NCI-H1092 treated with DMSO at 0.1 percent for 48 hours (cell line): ENCODE measurements around the gene MRPL18.
A peak's percentile ranks its signal among the peaks of the same experiment; 100 is the strongest.
"Not testable (repeated sequence)": the region's sequence is repeated elsewhere in the genome, so short reads cannot be mapped to it uniquely, and the experiment has no call there.

Source experiments
- DNase-seq: peaks from one replicate; lab custom pipeline; 2025; lab: John Stamatoyannopoulos, UW

The MRPL18 gene

DNA sequence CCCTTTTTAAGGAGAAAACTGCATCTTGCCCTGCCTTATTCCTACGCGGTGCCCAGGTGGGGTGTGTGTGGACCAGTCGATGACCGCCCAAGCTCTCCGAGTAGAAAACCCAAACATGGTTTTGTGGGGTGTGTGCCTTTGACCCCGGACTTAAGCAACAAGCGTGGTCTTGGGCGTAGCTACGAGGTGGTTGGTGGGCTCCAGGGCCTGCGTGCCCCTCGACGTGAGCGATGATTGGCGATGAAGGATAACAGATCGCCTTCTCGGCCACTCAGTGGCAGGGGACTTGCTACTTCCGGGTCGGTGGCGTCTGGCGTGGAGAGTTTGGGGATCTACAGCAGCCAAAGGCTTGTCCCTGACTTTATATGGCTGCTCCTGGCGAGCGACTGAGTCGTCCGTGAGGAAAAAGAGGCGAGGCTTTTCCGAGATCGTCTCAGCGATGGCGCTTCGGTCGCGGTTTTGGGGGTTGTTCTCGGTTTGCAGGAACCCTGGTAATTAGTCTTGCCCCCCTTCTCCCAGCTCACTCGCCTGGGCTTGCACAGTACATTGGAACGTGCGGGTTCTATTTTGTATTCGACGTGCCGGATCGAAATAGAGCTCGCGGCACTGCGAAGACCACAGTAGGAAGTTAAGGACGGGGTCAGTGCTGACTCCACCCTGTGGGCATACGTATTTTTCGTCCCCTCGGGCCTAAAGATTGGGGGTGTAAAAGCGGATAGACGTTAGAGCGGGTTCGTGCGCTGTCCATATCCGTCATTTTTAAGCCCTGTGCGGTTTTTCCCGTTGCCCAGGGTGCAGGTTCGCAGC is at the start of gene MRPL18:
Gene MRPL18, plus strand, starts transcription at position 319 of the 807 bp plus-strand sequence. Its CDS starts 121 bp downstream, at position 440.
- DNase-seq, result peak; percentile 100

DNA sequence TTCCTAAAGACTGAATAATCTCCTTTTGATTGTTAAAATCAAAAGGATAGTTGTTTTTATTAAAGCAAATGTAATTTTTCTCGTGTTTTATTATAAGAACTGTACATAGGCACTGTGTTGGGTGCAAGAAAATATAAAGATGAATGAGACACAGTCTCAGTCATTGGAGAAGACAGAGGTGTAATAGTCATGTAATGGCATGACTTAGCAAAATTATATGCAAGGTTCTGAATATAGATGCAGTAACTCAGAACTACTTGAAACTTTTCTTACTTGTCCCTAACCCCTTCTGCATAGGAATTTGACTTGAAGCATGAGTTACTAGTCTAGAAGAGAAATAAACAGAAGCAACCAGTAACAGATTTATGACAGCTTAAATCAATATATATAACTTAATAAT is 48.1 kb upstream of the MRPL18 start:
- DNase-seq, result no peak

DNA sequence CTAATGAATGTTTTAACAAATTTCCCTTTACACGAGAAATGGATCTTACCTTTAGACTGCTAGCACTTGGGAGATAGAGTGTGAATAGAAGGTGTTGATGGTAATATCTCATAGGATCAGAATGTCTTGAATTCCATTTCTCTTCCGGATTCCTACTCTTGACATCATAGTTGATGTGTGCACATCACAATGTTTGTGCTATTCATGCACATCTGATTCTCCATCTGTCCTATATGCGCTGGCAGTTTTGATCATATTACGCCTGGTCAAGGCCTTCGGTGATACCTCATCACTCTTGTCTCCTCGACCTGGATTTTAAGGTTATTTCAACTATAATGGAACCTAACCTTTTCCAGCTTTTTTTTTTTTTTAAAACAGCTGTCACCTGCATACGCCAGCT is 45.2 kb upstream of the MRPL18 start:
- DNase-seq, result no peak

DNA sequence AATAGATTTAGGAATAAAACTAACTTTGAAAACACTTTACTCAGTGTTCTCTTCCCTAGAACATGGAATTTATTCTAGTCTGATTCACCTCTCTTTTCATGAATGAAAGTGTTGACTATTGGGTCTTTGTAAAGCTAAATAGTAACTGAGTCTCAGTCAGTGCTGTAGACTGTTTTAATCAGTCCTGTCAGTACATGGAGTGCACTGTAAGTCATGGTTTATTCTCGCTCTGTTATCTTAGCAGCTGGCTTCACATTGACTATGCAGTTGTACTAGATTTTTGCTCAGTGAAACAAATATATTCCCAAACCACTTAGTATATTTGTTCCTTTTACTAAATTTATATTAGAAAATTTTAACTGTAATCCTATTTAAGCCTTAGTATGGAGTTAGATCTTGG is 43.5 kb upstream of the MRPL18 start:
- no peak for DNase-seq

DNA sequence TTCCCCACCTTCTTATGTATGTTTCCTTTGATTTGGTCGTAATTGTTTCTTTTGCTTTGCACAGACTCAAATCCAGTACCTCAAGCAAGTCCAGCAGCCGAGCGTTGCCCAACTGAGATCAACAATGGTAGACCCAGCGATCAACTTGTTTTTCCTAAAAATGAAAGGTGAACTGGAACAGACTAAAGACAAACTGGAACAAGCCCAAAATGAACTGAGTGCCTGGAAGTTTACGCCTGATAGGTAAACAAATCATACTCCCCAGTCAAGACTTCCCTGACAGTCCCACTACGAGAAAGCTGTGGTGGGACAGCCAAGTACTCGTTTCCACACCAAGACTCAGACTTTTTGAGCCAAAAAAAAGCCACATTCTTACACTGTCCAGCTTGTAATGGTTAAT is 42.1 kb upstream of the MRPL18 start:
- not testable (repeated sequence) for DNase-seq

DNA sequence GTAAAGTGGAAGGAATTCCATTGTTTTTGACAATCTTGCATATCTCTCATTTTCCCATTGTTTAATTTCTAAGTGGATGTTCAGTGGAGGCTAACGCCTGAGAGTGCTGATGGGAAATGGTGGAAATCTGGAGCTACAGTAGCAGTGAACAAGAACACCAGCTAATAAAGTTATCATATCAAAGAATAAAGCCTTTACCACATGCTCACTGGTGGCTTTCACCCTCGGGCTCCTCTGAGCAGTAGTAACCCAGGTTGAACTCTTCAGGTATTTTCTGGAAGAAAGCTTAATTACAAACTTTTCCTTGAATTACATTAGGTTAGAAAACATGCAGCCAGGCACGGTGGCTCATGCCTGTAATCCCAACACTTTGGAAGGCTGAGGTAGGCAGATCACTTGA is 38.8 kb upstream of the MRPL18 start:
- DNase-seq, result no peak

DNA sequence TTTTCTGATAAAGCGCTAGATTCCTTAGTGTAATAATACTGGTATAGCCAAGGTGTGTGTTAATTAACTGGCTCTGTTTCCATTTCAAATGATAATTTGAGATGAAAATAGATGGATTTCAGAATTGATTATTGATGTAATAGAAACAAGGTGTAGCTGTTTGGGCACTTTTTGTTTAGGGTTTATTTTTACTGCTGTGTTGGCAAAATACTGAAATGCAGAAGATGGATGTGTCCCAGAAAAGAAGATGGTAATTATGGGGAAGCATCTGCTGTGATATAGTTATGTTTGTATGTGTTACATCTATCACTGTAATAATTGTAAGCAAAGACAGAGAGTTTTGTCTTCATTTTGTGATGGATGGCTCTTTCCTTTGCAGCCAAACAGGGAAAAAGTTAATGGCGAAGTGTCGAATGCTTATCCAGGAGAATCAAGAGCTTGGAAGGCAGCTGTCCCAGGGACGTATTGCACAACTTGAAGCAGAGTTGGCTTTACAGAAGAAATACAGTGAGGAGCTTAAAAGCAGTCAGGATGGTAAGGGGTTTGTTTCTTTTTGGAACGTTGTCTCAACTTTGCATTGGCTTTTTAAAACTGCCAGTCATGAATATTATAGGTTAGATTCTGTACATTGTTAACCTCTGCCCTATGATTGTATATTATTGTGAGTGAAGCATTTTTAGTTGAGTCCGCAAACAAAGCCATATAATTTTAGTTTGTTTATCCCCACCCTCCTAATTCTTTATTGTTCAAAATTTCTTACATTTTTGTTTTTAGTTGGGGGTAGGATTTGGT is 37.0 kb upstream of the MRPL18 start:
- no peak for DNase-seq

DNA sequence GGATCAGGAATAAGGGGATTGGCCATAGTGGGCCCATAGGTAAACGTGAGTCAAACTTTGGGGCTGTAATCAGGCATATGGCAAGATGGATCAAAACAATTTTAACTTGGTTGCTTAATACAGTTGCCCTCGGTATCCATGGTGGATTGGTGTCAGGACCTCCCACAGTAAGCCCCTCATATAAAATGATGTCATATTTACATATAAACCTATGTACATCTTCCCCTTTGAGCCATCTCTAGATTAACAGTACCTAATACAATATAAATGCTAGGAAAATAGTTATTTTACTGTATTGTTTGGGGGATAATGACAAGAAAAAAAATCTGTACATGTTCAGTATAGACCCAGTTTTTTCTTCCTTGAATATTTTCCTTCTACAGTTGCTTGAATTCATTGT is 35.9 kb upstream of the MRPL18 start:
- no peak for DNase-seq

DNA sequence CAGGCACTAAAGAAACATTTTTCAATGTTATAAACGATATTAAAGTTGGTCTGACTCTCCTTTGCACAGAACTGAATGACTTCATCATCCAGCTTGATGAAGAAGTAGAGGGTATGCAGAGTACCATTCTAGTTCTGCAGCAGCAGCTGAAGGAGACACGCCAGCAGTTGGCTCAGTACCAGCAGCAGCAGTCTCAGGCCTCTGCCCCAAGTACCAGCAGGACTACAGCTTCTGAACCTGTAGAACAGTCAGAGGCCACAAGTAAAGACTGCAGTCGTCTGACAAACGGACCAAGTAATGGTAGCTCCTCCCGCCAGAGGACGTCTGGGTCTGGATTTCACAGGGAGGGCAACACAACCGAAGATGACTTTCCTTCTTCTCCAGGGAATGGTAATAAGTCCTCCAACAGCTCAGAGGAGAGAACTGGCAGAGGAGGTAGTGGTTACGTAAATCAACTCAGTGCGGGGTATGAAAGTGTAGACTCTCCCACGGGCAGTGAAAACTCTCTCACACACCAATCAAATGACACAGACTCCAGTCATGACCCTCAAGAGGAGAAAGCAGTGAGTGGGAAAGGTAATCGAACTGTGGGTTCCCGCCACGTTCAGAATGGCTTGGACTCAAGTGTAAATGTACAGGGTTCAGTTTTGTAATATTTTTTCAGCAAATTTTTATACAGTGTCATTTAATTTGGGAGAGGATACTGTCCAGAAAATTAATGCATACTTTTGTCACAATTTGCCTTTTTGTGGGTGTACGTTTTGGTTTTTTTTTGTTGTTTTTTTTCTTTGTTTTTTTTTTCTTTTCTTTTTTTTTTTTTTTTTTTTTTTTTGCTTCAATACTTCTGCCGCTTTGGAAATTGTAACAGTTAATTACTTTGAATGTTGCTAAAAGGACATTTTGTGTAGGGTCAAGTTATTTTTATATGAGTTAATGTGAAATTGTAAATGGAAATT is 35.0 kb upstream of the MRPL18 start:
- no peak for DNase-seq

DNA sequence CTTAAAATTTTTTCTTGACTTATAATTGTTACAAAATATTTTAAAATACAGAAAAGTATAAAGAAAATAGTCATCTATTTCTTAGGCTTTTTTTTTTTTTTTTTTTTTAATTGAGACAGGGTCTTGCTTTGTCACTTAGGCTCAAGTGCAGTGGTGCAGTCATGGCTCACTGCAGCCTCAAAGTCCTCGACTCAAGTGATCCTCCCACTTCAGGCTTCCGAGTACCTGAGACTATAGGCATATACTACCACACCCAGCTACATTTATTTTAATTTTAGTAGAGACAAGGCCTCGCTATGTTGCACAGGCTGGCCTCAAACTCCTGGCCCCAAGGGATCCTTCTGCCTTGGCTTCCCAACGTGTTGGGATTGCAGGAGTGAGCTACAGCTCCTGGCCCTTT is 33.8 kb upstream of the MRPL18 start:
- no peak for DNase-seq

DNA sequence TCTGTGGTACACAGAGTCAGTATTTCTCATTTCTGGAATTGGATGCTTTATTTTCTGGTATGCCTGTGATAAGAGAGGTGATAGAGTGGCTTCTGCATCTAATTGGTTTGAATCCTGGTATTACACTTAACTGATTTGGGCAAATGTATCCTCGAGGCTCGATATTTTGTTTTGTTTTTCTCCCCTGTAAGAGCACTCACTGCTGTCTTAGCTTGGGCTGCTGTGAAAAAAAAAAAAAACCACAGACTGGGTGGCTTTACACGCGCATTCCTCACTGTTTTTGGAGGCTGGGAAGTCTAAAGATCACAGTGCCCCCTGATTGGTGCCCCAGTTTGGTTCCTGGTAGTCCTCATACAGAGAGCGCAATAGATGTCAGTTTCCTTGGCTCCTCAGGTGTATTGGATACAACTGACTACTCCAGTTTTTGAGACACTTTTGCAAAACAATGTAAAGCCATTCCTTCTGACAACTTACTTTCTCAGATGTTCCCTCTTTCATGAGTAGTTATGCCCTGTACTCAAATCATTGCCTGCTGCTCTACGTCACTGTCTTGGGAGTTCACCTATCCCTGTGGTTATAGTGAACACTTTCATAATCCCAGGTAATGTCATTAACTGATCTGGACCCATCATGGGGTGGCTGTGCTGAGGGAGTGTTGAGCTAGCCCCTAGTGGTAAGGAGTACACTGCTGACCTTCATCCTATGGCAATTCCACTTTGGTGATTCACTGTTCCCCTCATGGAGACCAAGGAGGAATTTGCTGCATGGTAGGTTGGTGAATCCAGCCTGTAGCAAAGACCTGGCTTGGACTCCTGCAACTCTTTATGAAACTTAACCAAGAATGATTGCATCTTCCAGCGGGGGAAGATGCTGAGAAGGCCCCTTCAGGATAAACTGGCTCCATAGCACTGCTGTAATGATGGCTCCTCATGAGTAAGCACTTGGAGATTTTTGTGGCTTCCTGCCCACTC is 32.0 kb upstream of the MRPL18 start:
- no peak for DNase-seq

DNA sequence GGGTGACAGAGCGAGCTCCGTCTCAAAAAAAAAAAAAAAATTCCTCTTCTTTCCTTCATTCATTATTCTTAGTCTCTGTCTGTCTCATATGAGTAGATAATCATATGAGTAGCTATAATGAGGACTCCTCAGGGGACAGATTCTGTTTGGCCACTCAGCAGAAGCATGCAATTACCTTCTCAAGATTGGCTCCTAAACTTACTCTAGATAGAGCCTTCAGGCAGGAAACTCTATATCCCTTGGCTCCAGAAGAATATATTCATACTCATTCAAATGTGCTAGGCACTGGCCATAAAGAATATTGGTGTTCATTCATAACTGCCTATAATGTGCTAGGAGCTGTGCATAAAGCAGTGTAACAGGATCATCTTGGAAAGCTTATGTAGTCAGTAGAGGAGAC is 30.6 kb upstream of the MRPL18 start:
- no peak for DNase-seq

DNA sequence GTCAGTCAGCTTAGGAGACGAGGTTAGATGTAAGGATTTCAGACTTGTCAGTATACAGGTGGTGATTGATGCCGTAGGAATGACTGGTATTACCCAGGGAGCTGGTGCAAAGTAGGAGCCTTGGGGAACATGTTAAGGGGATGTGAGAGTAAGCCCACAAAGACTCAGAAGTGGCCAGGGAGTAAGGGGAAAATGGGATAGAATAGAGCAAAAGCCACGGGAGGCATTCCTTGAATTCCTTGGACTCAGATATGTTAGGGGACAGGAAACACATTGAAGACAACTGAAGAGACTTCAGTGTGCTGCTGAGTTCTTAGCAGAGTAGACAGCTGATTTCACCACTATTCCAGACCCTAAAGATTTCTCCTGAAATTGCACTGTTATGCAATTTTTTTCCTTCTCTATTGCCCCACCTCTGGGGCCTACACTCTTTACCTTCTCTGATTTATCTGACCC is 29.6 kb upstream of the MRPL18 start:
- DNase-seq, result no peak

DNA sequence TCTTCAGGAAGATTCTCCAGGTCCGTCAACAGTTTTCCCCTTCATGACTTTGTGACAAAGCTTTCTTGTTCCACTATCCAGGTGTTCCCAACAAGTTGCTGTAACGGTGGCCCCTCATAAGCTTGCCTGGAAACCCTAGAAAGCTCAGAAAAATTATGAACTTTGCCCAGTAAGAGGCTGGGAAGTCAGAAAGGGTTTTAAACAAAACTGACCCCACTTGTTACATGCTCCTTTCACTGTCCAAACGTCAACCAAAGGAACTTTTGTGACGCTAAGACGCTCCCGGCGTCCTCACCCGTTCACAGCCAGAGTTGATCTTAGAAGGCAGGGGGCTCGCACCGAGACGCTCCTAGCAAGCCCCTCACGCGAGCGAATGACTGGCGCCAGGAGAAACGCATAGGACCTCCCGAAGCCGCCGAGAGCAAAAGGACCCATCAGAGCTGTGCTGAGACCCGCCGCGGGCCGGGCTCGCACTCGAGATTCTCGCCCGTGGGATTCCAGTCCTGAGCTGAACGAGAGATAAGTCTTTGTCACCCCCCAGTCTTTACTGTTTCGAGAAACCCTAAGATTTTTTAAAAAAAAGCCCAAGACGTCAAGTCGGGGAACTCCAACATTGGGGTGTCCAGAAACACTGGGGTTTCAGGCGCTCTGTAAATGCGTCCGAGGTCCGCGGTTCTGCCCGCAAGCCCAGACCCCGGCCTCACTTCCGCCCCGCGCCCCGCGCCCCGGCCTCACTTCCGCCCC is 29.0 kb upstream of the MRPL18 start:
- peak; percentile 88 for DNase-seq

DNA sequence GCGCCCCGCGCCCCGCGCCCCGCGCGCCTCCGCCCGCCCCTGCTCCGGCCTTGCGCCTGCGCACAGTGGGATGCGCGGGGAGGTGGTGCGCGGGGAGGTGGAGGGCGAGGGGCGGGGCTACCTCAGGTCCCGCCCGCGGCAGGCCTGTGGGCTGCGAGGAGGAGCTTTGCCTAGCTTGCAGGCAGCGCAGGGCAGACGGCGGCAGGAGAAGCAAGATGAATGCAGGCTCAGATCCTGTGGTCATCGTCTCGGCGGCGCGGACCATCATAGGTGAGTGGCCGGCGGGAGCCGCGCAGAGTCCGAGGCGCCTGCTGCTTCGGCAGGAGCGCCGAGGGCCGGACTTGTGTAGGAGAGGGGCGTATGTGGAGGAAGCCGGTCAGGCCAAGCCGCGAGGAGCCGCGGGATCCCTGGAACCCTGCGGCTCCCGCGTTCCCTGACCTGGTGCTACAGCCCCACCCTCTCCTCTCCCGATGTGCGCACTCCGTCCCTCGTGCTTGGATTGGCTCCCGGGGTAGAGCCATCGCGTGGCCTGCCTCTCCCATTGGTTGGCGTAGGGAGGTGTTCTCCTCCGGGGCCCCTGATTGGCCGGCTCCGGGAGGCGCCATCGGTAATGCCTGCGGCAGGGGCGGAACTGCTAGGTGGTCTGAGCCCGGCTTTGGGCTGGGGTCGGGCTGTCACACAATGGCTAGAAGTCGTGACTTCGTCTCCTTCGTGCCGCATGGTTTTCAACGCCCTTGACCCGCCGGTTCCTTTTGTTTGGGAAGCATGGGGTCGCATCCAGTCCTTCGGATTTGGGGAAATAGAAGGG is 28.2 kb upstream of the MRPL18 start, which contains the start of gene ACAT2:
Gene ACAT2, plus strand, starts transcription at position 173 of the 808 bp plus-strand sequence. Its CDS starts 43 bp downstream, at position 216.
- peak; percentile 100 for DNase-seq

DNA sequence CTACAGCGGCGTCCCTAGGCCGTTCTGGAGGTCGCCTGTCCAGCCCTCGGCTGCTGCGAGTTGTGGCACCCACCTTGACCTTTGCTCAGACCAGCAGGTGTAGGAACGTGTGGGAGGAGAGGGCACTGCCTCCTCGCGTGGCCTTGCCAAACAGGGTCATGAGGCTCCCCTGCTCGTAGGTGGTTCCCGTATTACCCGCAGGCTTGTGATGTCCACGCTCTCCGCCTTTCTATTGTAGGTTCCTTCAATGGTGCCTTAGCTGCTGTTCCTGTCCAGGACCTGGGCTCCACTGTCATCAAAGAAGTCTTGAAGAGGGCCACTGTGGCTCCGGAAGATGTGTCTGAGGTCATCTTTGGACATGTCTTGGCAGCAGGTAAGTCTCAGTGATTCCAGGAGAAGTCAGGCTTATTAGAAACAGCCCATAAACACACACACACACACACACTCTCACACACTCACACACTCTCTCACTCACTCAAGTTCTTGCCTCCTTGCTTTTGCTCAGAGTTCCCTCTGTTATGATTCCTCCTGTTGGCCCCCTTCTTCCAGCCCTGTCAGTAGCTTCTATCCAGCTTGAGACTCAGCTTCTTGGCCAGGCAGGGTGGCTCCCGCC is 27.5 kb upstream of the MRPL18 start:
- DNase-seq, result no peak

DNA sequence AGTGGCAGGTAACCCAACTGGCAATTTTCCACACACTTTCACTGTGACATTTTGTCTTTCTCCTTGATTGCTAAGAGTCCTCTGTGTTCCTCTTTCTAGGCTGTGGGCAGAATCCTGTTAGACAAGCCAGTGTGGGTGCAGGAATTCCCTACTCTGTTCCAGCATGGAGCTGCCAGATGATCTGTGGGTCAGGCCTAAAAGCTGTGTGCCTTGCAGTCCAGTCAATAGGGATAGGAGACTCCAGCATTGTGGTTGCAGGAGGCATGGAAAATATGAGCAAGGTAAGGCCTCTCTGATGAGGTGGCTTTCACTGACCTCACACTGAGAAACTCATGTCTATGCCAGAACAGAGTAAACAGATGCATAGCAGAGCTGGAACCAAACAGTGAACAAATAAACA is 23.4 kb upstream of the MRPL18 start:
- no peak for DNase-seq

DNA sequence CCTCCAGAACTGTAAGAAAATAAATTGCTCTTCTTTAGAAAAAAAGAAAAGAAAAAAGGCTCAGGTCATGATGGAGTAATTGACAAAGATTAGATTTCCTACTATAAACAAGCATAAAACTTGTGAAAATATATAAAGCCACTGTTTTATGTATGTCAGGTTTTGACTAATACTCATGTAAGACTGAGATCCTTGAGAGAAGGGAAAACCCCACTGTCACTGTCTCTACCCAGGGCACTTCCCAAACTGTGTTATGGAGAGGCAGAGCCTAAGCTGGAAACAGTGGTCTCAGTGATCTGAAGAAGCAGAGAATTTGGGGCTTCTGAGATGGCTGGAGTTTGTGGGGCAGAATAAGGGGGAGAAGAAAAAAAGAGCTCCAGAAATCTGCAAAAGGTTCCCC is 20.8 kb upstream of the MRPL18 start:
- no peak for DNase-seq

DNA sequence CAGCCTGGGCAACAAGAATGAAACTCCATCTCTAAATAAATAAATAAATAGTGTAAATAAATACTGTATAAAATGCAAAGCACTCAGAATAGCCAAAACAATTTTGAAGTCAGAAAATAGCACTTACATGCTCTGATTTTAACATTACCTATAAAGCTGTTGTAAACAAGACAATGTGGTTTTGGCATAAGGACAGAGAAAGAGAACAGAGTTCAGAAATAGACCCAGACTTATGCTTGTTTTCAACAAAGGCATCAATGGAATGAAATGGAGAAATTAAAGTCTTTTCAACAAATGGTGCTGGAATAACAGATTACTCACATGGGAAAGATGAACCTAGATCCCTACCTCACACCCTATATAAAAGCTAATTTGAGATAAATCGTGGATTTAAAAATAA is 18.1 kb upstream of the MRPL18 start:
- DNase-seq, result no peak
